ENCODE data around the gene PRKCSH.
"Not testable (repeated sequence)": the region's sequence is repeated elsewhere in the genome, so short reads cannot be mapped to it uniquely, and the experiment has no call there.

The PRKCSH gene

DNA sequence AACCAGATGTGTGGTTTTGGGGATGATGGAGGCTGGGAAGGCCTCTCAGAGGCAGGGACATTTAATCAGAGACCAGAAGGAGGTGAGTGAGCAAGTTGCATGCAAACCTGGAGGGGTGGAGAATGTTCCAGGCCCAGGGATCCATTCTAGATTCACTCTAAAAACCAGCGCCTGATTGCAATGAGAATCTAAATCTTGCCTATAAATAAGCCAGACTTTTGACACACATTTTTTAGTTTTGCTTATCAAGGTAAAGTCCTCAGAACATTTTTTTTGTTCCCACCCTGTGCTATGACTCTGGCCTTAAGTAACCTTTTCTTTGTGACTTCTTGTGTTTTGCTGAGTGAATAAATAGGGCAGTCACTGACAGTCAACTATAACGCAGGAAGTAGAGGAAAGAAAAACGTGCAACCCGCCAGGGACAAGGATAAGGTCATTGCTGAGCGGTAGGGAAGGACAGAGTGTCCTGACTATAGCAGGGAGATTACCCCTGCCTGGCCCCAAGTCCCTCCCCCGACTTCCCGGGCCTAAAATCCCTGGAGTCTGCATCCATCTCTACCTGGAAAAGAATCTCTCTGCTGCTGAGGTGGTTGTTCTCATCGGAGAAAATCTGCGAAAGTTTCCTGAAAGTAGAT is 30.7 kb upstream of the PRKCSH start:
- no peaks in the 10 kb centered on the region for H3K9me3 ChIP-seq (ENCODE audit: control insufficient read depth, insufficient read depth, low read length)
- H3K36me3 ChIP-seq (ENCODE audit: control insufficient read depth, insufficient read depth, low read length): peaks cover 14% of the 10 kb centered on the region
- no peaks in the 10 kb centered on the region for H3K4me1 ChIP-seq (ENCODE audit: control insufficient read depth, insufficient read depth, low read length)
- no peak overlapping the region for H3K4me3 ChIP-seq (ENCODE audit: low read length)
- no peaks in the 10 kb centered on the region for H3K27me3 ChIP-seq (ENCODE audit: control insufficient read depth, insufficient read depth, low read length)
- no peak overlapping the region for H3K27ac ChIP-seq (ENCODE audit: low read length)
- no peak for DNase-seq (ENCODE audit: low read depth, low spot score)
- WGBS (ENCODE audit: insufficient coverage, insufficient read length): no CpG with 5 or more reads among the region's 9 CpGs

DNA sequence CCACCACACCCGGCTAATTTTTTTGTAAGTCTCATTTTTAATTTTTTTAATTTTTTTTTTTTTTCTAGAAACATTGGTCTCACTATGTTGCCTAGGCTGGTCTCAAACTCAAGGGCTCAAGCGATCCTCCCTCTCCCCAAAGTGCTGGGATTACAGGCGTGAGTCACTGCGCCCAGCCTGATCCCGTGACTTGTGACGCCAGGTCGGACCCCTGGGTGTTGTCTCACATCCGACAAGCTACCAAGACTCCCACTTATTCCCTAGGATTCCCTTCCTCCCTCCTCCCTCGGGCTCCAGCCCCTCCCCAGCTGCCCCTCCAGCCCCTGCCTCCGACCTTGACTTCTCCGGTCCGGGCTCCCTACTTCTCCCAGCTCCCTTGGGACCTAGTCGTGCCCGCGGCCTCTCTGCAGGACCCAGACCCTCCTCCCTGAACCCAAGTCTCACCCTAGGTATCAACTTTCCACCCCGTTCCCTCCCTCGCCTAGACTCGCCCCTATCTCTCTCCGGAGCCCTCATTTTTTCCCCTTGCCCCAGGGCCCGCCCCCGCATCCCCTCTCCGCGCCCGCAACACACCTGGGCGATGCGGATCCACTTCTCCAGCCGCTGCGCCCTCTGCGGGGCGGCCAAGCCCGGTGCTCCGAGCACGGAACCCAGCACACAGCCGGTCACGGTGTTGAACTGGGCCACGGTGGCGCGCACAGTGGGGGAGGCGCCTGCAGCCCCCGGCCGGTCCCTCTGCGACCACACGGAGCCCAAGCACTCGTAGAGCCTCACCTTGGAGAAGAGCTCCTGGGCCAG is 29.4 kb upstream of the PRKCSH start:
- no peak for DNase-seq (ENCODE audit: low read depth, low spot score)
- H3K27me3 ChIP-seq (ENCODE audit: control insufficient read depth, insufficient read depth, low read length): no peaks in the 10 kb centered on the region
- peaks cover 7% of the 10 kb centered on the region; the same call in 1 of the 2 replicates for H3K36me3 ChIP-seq (ENCODE audit: control insufficient read depth, insufficient read depth, low read length)
- no peak overlapping the region for H3K27ac ChIP-seq (ENCODE audit: low read length)
- no peak overlapping the region for H3K4me3 ChIP-seq (ENCODE audit: low read length)
- no peaks in the 10 kb centered on the region for H3K4me1 ChIP-seq (ENCODE audit: control insufficient read depth, insufficient read depth, low read length)
- no peaks in the 10 kb centered on the region for H3K9me3 ChIP-seq (ENCODE audit: control insufficient read depth, insufficient read depth, low read length)
- no CpG with 5 or more reads among the region's 44 CpGs for WGBS (ENCODE audit: insufficient coverage, insufficient read length)

DNA sequence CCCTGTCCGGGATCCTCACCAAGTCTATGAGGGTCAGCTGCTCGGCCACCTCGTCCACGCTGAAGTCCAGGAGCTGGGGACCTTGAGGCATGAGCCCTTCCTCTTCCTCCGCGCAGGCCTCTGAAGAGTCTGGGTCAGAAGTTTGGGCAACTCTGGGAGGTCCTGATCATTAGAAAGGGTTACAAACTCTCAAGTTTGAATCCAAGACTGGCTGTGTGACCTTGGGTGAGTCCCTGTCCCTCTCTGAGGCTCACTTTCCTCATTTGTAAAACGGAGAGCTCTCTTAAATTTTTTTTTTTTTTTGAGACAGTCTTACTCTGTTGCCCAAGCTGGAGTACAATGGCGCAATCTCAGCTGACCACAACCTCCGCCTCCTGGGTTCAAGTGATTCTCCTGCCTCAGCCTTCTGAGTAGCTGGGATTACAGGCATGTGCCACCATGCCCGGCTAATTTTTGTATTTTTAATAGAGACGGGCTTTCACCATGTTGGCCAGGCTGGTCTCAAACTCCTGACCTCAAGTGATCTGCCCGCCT is 28.7 kb upstream of the PRKCSH start:
- not testable (repeated sequence) for H3K27ac ChIP-seq (ENCODE audit: low read length)

DNA sequence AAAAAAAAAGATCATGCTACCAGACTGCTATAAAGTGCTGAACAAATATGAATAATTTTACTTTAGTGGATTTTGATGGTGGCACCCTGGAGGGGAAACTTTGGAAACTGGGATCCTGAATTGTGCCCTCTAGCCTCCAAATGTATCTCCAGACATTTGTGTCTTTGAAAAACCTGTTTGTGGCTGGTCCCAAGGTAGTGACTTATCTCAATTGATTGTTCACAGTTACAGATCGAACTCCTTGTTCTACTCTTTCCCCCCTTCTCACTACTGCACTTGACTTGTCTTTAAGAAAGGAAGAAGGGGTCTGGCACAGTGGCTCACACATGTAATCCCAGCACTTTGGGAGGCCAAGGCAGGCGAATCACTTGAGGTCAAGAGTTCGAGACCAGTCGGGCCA is 26.8 kb upstream of the PRKCSH start:
- no peak for DNase-seq (ENCODE audit: low read depth, low spot score)
- Histone ChIP-seq H3K4me1 (ENCODE audit: control insufficient read depth, insufficient read depth, low read length) (no peaks in the 10 kb centered on the region), H3K27ac (ENCODE audit: low read length) (no peak overlapping the region), H3K4me3 (ENCODE audit: low read length) (no peak overlapping the region), H3K36me3 (ENCODE audit: control insufficient read depth, insufficient read depth, low read length) (peaks cover 5% of the 10 kb centered on the region; the same call in 1 of the 2 replicates), H3K27me3 (ENCODE audit: control insufficient read depth, insufficient read depth, low read length) (no peaks in the 10 kb centered on the region), H3K9me3 (ENCODE audit: control insufficient read depth, insufficient read depth, low read length) (no peaks in the 10 kb centered on the region)
- WGBS (ENCODE audit: insufficient coverage, insufficient read length): no CpG with 5 or more reads among the region's 4 CpGs

More for the DNA sequence above, 28.7 kb upstream of the PRKCSH start:
- not testable (repeated sequence) for H3K9me3 ChIP-seq (ENCODE audit: control insufficient read depth, insufficient read depth, low read length); H3K27me3 ChIP-seq (ENCODE audit: control insufficient read depth, insufficient read depth, low read length); H3K4me1 ChIP-seq (ENCODE audit: control insufficient read depth, insufficient read depth, low read length); H3K36me3 ChIP-seq (ENCODE audit: control insufficient read depth, insufficient read depth, low read length); H3K4me3 ChIP-seq (ENCODE audit: low read length); DNase-seq (ENCODE audit: low read depth, low spot score)
- no CpG with 5 or more reads among the region's 12 CpGs for WGBS (ENCODE audit: insufficient coverage, insufficient read length)

DNA sequence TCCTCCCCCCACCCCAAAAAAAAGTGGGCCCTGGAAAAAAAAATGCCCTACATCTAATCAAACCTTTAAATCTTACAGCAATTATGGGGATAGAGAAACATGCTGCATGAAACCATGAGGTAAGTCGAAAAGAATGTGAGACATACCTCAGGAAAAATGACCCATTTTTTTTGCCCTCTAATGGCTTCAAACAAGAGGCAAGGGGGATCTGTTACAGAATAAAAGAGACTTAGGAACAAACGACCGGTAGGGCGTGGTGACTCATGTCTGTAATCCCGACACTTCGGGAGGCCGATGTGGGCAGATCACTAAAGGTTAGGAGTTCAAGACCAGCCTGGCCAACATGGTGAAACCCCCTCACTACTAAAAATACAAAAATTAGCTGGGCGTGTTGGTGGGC is 24.8 kb upstream of the PRKCSH start:
- no peak overlapping the region for H3K27ac ChIP-seq (ENCODE audit: low read length)
- no peak for DNase-seq (ENCODE audit: low read depth, low spot score)
- no CpG with 5 or more reads among the region's 8 CpGs for WGBS (ENCODE audit: insufficient coverage, insufficient read length)

DNA sequence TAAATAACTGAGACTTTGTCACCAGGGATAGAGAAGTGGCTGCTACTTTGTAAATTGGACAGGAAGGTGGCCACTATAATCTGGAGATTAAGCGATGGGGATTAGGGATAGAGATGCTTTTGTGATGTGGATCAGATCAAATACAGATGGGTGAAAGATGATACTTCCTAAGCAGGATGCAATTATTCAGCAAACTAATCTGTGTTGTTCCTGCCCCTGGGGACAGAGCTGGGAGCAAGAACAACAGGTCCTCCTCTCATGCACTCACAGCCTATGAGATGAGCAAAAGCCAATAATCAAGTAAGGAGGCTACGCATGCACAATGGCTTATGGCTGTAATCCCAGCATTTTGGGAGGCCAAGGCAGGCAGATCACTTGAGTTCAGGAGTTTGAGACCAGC is 20.9 kb upstream of the PRKCSH start:
- no peaks in the 10 kb centered on the region for H3K36me3 ChIP-seq (ENCODE audit: control insufficient read depth, insufficient read depth, low read length)
- H3K4me3 ChIP-seq (ENCODE audit: low read length): no peak overlapping the region
- 100% methylated on average over 1 of the region's 2 CpGs for WGBS (ENCODE audit: insufficient coverage, insufficient read length)
- DNase-seq (ENCODE audit: low read depth, low spot score): no peak
- H3K4me1 ChIP-seq (ENCODE audit: control insufficient read depth, insufficient read depth, low read length): no peaks in the 10 kb centered on the region
- H3K27ac ChIP-seq (ENCODE audit: low read length): no peak overlapping the region
- no peaks in the 10 kb centered on the region for H3K27me3 ChIP-seq (ENCODE audit: control insufficient read depth, insufficient read depth, low read length)
- H3K9me3 ChIP-seq (ENCODE audit: control insufficient read depth, insufficient read depth, low read length): no peaks in the 10 kb centered on the region

More for the DNA sequence above, 24.8 kb upstream of the PRKCSH start:
- H3K4me1 ChIP-seq (ENCODE audit: control insufficient read depth, insufficient read depth, low read length): no peaks in the 10 kb centered on the region
- no peak overlapping the region for H3K4me3 ChIP-seq (ENCODE audit: low read length)
- no peaks in the 10 kb centered on the region for H3K9me3 ChIP-seq (ENCODE audit: control insufficient read depth, insufficient read depth, low read length)
- H3K27me3 ChIP-seq (ENCODE audit: control insufficient read depth, insufficient read depth, low read length): no peaks in the 10 kb centered on the region
- 0 out of 2 replicates have a peak, but pooled peaks cover 3% of the 10 kb centered on the region for H3K36me3 ChIP-seq (ENCODE audit: control insufficient read depth, insufficient read depth, low read length)

DNA sequence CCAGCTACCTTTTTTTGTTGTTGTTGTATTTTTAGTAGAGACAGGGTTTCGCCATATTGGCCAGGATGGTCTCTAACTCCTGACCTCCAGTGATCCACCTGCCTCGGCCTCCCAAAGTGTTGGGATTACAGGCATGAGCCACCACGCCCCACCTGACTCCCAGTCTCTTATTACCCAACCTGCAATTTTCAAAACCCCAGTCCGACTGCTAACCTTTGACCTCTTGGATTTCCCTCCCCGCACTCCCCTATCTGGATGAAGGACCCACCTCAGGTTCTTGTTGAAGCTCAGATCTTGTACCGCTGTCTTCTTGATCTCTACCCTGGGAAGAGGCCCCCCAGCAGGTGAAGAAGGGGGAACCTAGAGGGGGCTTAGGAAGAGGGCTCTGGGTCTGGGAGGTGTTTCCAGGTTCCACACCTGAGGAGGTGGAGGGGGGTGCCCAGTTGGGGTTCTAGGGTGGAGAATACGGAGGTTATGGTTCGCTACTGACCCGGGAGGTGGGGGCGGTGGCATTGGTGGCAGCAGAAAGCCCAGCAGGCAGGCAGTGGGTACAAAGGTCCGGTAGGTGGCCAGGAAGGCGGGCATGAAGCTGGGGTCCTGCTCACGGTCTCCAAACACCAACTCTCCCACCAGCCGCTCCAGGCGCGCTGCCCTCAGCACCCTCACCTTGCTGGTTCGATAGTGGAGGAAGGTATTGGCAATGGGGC is 18.9 kb upstream of the PRKCSH start:
- no CpG with 5 or more reads among the region's 17 CpGs for WGBS (ENCODE audit: insufficient coverage, insufficient read length)
- H3K27me3 ChIP-seq (ENCODE audit: control insufficient read depth, insufficient read depth, low read length): no peaks in the 10 kb centered on the region
- H3K9me3 ChIP-seq (ENCODE audit: control insufficient read depth, insufficient read depth, low read length): no peaks in the 10 kb centered on the region

DNA sequence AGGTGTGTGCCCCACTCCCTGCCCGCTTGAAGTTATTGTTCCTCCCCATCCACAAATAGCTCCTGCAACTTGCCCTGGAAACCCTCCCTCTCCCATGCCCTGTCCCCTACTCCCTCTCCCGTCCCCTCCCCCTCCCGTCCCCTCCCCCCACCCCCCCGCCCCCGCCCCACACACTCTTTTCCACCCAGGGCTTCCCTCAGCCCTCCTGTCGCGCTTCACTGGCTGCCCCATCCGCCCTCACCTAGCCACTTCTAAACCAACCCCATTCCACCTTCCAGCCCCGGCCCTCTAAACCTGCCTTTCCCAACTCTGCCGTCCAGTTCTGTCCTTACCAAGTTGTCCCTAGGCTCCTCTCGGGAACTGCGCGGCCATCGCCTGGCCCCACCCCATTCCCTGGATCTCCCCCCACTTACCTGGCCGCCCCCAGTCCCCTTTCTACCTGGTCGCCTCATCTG is 17.3 kb upstream of the PRKCSH start:
- no peaks in the 10 kb centered on the region for H3K27me3 ChIP-seq (ENCODE audit: control insufficient read depth, insufficient read depth, low read length)
- H3K4me3 ChIP-seq (ENCODE audit: low read length): peak overlapping the region; percentile 62; the same call in 1 of the 2 replicates
- H3K9me3 ChIP-seq (ENCODE audit: control insufficient read depth, insufficient read depth, low read length): no peaks in the 10 kb centered on the region
- H3K27ac ChIP-seq (ENCODE audit: low read length): no peak overlapping the region
- H3K36me3 ChIP-seq (ENCODE audit: control insufficient read depth, insufficient read depth, low read length): no peaks in the 10 kb centered on the region
- H3K4me1 ChIP-seq (ENCODE audit: control insufficient read depth, insufficient read depth, low read length): peaks cover 2% of the 10 kb centered on the region
- no peak for DNase-seq (ENCODE audit: low read depth, low spot score)
- WGBS (ENCODE audit: insufficient coverage, insufficient read length): no CpG with 5 or more reads among the region's 16 CpGs

More for the DNA sequence above, 18.9 kb upstream of the PRKCSH start:
- no peak for DNase-seq (ENCODE audit: low read depth, low spot score)
- no peak overlapping the region for H3K4me3 ChIP-seq (ENCODE audit: low read length)
- H3K27ac ChIP-seq (ENCODE audit: low read length): no peak overlapping the region
- H3K4me1 ChIP-seq (ENCODE audit: control insufficient read depth, insufficient read depth, low read length): peaks cover 2% of the 10 kb centered on the region
- H3K36me3 ChIP-seq (ENCODE audit: control insufficient read depth, insufficient read depth, low read length): no peaks in the 10 kb centered on the region

DNA sequence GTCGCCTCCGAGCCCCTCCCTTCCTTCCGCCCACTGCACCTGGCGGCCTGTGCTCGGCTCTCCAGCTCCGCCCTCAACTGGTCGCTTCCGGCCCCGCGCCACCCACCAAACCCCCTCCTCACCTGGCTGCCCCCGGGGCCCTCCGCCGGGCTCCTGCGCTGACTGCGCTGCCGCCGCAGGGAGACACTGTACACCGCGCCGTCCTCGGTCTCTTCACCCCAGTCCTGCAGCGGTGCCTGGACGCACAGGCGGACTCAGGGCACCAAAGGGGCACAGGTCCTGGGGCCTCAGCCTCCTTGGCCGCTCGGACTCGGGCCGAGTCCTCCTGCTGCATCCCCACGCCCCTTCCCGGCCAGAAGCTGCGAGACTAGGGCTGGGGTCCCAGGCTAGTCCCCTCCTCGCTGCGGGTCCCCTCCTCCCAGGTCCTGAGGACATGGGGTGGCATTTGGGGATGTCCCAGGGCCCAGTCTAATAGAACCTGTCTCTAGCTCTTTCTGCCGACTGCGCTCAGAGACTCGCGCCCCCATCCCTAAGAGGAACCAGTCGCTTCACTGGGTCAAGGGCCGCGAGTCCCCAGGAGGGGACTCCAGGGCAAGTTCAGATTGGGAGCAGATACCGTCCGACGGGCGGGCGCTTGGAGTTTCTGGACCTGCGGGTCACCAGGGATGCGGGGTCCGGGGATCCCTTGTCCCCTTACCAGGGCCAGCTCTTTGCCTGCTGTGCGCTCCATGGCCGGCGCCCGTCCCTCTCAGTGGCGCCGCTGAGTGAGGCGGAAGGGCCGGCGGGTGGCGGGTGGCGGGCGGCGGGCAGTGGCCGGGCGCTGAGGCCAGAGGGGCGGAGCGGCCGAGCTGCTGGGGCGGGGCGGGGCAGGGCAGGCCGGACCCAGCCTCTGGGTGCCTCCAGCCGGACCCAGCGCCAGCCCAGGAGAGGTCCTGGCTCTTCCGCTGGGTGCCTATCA is 16.6 kb upstream of the PRKCSH start, which contains the start of gene RGL3:
TSS of gene RGL3 (minus strand) at position 766 of the 958 bp plus-strand sequence. CDS start at position 730, 36 bp downstream.
- Histone ChIP-seq H3K4me3 (ENCODE audit: low read length) (peak within 1 kb of the TSS; percentile 62; the same call in 1 of the 2 replicates), H3K4me1 (ENCODE audit: control insufficient read depth, insufficient read depth, low read length) (peaks cover 2% of the 10 kb centered on the region), H3K27me3 (ENCODE audit: control insufficient read depth, insufficient read depth, low read length) (no peaks in the 10 kb centered on the region), H3K9me3 (ENCODE audit: control insufficient read depth, insufficient read depth, low read length) (no peaks in the 10 kb centered on the region), H3K36me3 (ENCODE audit: control insufficient read depth, insufficient read depth, low read length) (no peaks in the 10 kb centered on the region), H3K27ac (ENCODE audit: low read length) (no peak within 1 kb of the TSS)
- WGBS (ENCODE audit: insufficient coverage, insufficient read length): no CpG with 5 or more reads among the region's 72 CpGs
- peak; percentile 89 for DNase-seq (ENCODE audit: low read depth, low spot score)

Measured in iPS DF 6.9 (cell line).